Measurements from ENCODE around the gene PRICKLE1.

DNA sequence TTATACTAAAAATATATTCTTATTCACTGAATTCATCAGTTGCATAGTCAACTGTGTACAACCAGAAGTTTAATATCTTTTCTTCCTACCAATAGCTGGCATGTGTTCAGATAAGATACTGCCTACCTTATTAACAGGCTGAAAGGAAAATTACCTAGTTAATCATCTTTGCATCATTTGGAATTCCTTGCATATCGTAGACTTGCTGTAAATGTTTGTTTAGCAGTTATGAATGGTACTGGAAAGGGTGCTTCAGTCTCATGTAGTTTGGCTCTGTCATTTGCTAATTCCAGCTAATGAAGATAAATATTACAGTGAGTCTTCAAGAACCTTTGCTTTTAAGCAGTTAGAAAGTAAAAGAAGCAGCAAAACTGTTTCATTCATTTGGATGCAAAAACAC lies 179.2 kb downstream of the PRICKLE1 start:
- no peak for TF ChIP-seq GATA2 (IDR thresholded peaks at IDR 0.05; ENCODE audit: low read depth, low read length)
- no peak for TF ChIP-seq GATA3 (IDR thresholded peaks at IDR 0.05; ENCODE audit: low read depth, low read length)

All from SH-SY5Y (cell line).